ENCODE data around the gene FAM124B. TPM values are rescaled to one million over a fixed set of nuclear protein-coding genes. Genes with fewer than 3 reads are reported as not detected.

The FAM124B gene
- total and polyA plus RNA-seq, 2 of the 8 experiments (the other 6 are each of a cell fraction or from before 2014, with no cell fraction given), result 2.1 to 2.6 TPM

DNA sequence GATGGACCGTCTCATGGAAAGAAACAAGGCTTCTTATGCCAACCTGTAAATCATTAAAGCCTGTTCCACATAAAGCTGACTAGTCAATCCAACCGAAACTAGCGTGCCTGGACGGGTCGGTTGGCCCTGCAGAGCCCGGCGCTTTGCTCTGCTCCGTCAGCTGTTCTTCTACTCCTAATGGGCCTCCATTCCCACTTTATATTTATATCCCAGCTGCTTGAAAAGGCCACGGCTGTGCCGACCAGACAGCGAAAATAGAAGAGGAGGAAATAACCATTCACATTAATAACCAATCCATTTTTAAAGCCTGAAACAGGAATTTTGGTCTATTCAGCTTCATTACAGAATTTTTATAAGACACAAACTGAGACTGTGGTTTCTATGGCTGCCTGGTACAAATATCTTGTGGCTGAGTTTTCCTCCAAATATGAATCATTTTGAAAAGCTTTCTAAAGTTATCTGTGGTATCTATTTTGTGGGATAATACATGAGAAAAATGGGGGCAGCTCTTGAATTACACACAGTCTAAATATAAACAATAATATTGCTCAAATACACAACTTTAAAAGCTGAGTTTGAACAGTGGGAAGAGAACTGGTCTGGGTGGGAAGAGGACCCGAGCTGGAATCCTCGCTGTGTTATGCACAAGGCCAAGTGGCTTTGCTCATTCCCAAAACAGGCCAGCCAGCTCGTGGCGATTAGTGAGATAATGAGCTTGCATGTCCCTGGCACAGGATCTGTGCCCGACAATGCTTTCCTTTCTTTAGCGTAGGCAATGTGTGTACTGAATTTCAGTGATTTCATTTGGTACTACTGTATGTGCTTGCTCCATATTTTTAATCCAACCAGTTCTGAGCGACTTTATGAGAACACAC is 10.5 kb upstream of the FAM124B start:
- H4K91ac ChIP-seq (replicated peaks; ENCODE audit: insufficient read length, low read length), result peak overlapping the region; percentile 11
- no peak overlapping the region for H3K4me2 ChIP-seq (ENCODE audit: insufficient read depth in 1 of 2, low read depth in 2 of 2, low read length in 2 of 2)
- H3K23ac ChIP-seq (ENCODE audit: insufficient read length), result no peak overlapping the region
- FAIRE-seq (no peak), DNase-seq (ENCODE audit: low read depth in 1 of 2, low spot score in 2 of 2) (no peak)
- H3K14ac ChIP-seq (ENCODE audit: insufficient read length), result no peak overlapping the region
- H2BK120ac ChIP-seq (replicated peaks; ENCODE audit: low read depth, low read length), result no peak overlapping the region
- H3K79me2 ChIP-seq (ENCODE audit: control insufficient read depth in 1 of 2, insufficient read depth in 2 of 2, low read length in 2 of 2), result no peaks in the 10 kb centered on the region
- peak overlapping the region; percentile 9; the same call in 1 of the 2 replicates for H4K8ac ChIP-seq (ENCODE audit: extremely low read depth, insufficient read depth, low read length)
- H3K56ac ChIP-seq (replicated peaks; ENCODE audit: insufficient read length, low read depth, low read length), result no peak overlapping the region
- ChIA-PET POLR2A (ENCODE audit: partially characterized antibody) (no interaction called here), CTCF (ENCODE audit: partially characterized antibody) (interaction anchor here (0.8 to 2.6 kb wide), 6 partner anchors 10 to 237 kb away, joined by 3 to 19 read pairs (median 4); partner anchors contain the start of gene FAM124B)
- H3K18ac ChIP-seq (ENCODE audit: extremely low read depth, low read length), result no peak overlapping the region
- peaks cover 0 to 4% (median 0%) of the 10 kb centered on the region in 4 experiments; a peak in 1 of 7 replicates for H3K4me1 ChIP-seq (replicated peaks in 1 of 4; ENCODE audit: control insufficient read depth in 3 of 4, insufficient read depth in 4 of 4, low read length in 3 of 4)
- no peak overlapping the region for H3K4ac ChIP-seq (replicated peaks; ENCODE audit: insufficient read length, low read depth, low read length)
- no peaks in the 10 kb centered on the region for H3K79me1 ChIP-seq (ENCODE audit: low read depth, low read length)
- H4K5ac ChIP-seq (ENCODE audit: insufficient read length, low read depth, low read length), result no peak overlapping the region
- no peak overlapping the region for H3K27ac ChIP-seq (ENCODE audit: low read depth, low read length)
- H3K9ac ChIP-seq (replicated peaks in 1 of 4; ENCODE audit: extremely low read depth in 1 of 4, low read depth in 3 of 4, low read length in 3 of 4), result no peak overlapping the region
- H3K23me2 ChIP-seq (ENCODE audit: low read depth, low read length), result no peaks in the 10 kb centered on the region
- H3K27me3 ChIP-seq (replicated peaks in 1 of 4; ENCODE audit: control insufficient read depth in 3 of 4, extremely low read depth in 1 of 4, insufficient read depth in 3 of 4, low read length in 3 of 4), result no peaks in the 10 kb centered on the region
- H2AFZ ChIP-seq (ENCODE audit: low read length), result no peak overlapping the region
- no peak overlapping the region for H2AK5ac ChIP-seq (ENCODE audit: low read depth, low read length)
- H4K20me1 ChIP-seq (replicated peaks in 1 of 2; ENCODE audit: control insufficient read depth in 1 of 2, insufficient read depth in 2 of 2, low read length in 2 of 2), result no peaks in the 10 kb centered on the region
- no peak overlapping the region for H2BK5ac ChIP-seq (ENCODE audit: low read depth, low read length)
- no peaks in the 10 kb centered on the region for H3K36me3 ChIP-seq (ENCODE audit: control insufficient read depth in 2 of 4, insufficient read depth in 4 of 4, low read length in 3 of 4)
- H2BK15ac ChIP-seq (ENCODE audit: low read length), result no peak overlapping the region
- no peak overlapping the region for H2BK20ac ChIP-seq (ENCODE audit: low read length)
- H3K9me3 ChIP-seq (ENCODE audit: insufficient read depth in 2 of 2, low read depth in 1 of 2, low read length in 1 of 2), result no peaks in the 10 kb centered on the region
- WGBS, 2 experiments (ENCODE audit: extremely low coverage in 1 of 2, insufficient coverage in 1 of 2, insufficient read length in 1 of 2, insufficient replicate concordance in 2 of 2, low coverage in 1 of 2, low lambda C conversion rate in 2 of 2, missing lambda C conversion rate in 1 of 2), result 90% methylated on average over 18 of the region's 18 CpGs; no CpG with 5 or more reads in 1 of the 2 experiments
- no peak overlapping the region for H3K4me3 ChIP-seq (ENCODE audit: extremely low read depth in 1 of 4, insufficient read depth in 2 of 4, low read depth in 3 of 4, low read length in 4 of 4)
- H2BK12ac ChIP-seq (ENCODE audit: low read depth, low read length), result no peak overlapping the region
- TF ChIP-seq SIN3A (conservative IDR thresholded peaks at IDR 0.05 in 1 of 2, IDR thresholded peaks at IDR 0.05 in 1 of 2; ENCODE audit: low read depth in 1 of 2, low read length in 2 of 2) (no peak), PHF8 (conservative IDR thresholded peaks at IDR 0.05; ENCODE audit: low read depth, low read length) (no peak), HDAC6 (IDR thresholded peaks at IDR 0.05; ENCODE audit: low read depth, low read length) (no peak), SAP30 (IDR thresholded peaks at IDR 0.05; ENCODE audit: insufficient read depth, insufficient replicate concordance, low read length) (no peak), TBP (IDR thresholded peaks at IDR 0.05; ENCODE audit: low read depth, low read length) (no peak), EP300 (IDR thresholded peaks at IDR 0.05; ENCODE audit: borderline replicate concordance in 1 of 2, low read depth in 2 of 2, low read length in 2 of 2) (no peak), RXRA (IDR thresholded peaks at IDR 0.05; ENCODE audit: insufficient read depth, low read depth, low read length) (no peak), YY1 (IDR thresholded peaks at IDR 0.05; ENCODE audit: low read depth, low read length) (no peak), KDM4A (IDR thresholded peaks at IDR 0.05; ENCODE audit: low read depth, low read length, severe bottlenecking) (no peak), TAF7 (optimal IDR thresholded peaks at IDR 0.05; ENCODE audit: borderline replicate concordance, low read depth, low read length) (no peak), RBBP5 (IDR thresholded peaks at IDR 0.05; ENCODE audit: borderline replicate concordance, low read depth, low read length) (no peak)

All from H1 (cell line).